SH-SY5Y (cell line): ENCODE results near the gene CPED1.

ENCODE experiments used
- GATA2 ChIP-seq: IDR thresholded peaks from 2 replicates; pipeline ENCODE4 v1.6.1; 2011; ENCODE audit warnings: mild to moderate bottlenecking, low read depth, low read length
- GATA3 ChIP-seq: IDR thresholded peaks from 2 replicates; pipeline ENCODE4 v1.6.1; 2011; ENCODE audit warnings: low read depth, mild to moderate bottlenecking, low read length, moderate library complexity

GRCh38 chr7:121164247-121164646, 175.7 kb downstream of the CPED1 start:
- TF ChIP-seq GATA3 = no peak
- TF ChIP-seq GATA2 = no peak
